Nephron (organoid): ENCODE results near the gene FLOT2.
A peak's percentile ranks its signal among the peaks of the same experiment; 100 is the strongest.
"Not testable (repeated sequence)": the region's sequence is repeated elsewhere in the genome, so short reads cannot be mapped to it uniquely, and the experiment has no call there.

Experiments
- H3K27ac Mint-ChIP-seq, 3 experiments: 2 replicates each; pipeline ENCODE4 v1.8.0; 2020; ENCODE audit warnings: mixed read lengths in 3 of 3, mild to moderate bottlenecking in 2 of 3, moderate library complexity in 1 of 3
- H3K27me3 Mint-ChIP-seq: 2 replicates; pipeline ENCODE4 v1.8.0; 2021; ENCODE audit warnings: low read depth, mild to moderate bottlenecking, moderate library complexity, mixed read lengths
- H3K36me3 Mint-ChIP-seq: 2 replicates; pipeline ENCODE4 v1.8.0; 2020; ENCODE audit warnings: low read depth, mixed read lengths
- H3K4me1 Mint-ChIP-seq: 2 replicates; pipeline ENCODE4 v1.8.0; 2020; ENCODE audit warnings: mixed read lengths
- H3K4me3 Mint-ChIP-seq, 3 experiments: 2 replicates each; pipeline ENCODE4 v1.8.0; 2020; ENCODE audit warnings: mild to moderate bottlenecking in 3 of 3, mixed read lengths in 3 of 3, moderate library complexity in 2 of 3
- H3K9me3 Mint-ChIP-seq: 2 replicates; pipeline ENCODE4 v1.8.0; 2020; ENCODE audit warnings: mixed read lengths
- TF ChIP-seq, protein P1 (sequence below), 3 experiments: fragments of 200-600 bp; sonication (generic); IDR thresholded peaks; one replicate each; pipeline ENCODE4 v1.5.0; 2021; ENCODE audit warnings: antibody characterized with exemption in 3 of 3; ENCODE audit not compliant: unreplicated experiment in 3 of 3

The FLOT2 gene

DNA sequence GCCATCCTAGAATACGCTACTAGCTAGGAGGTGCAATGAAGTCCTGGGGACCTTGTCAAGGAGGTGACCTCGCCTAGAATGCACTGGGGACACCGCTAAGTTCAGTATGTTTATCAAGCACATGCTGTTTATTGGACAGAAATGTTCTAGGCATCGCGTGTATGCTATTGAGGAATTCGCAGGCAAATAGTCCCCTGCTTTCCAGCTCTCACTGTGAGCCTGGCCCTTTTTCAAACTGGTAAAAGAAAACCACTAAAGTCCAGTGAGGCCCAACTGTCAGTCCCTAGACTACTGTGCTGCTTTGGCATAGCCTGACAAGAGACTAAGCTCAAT is 53.8 kb downstream of the FLOT2 start:
- Mint-ChIP-seq H3K36me3 (no peaks in the 10 kb centered on the region), H3K27ac (peak overlapping the region in 2 of 3 experiments; percentile 52 to 64), H3K4me3 (peak overlapping the region; percentile 53 to 76 (median 74)), H3K9me3 (no peaks in the 10 kb centered on the region), H3K27me3 (peaks cover 3% of the 10 kb centered on the region), H3K4me1 (peaks cover 9% of the 10 kb centered on the region)
- TF ChIP-seq, protein P1, sequence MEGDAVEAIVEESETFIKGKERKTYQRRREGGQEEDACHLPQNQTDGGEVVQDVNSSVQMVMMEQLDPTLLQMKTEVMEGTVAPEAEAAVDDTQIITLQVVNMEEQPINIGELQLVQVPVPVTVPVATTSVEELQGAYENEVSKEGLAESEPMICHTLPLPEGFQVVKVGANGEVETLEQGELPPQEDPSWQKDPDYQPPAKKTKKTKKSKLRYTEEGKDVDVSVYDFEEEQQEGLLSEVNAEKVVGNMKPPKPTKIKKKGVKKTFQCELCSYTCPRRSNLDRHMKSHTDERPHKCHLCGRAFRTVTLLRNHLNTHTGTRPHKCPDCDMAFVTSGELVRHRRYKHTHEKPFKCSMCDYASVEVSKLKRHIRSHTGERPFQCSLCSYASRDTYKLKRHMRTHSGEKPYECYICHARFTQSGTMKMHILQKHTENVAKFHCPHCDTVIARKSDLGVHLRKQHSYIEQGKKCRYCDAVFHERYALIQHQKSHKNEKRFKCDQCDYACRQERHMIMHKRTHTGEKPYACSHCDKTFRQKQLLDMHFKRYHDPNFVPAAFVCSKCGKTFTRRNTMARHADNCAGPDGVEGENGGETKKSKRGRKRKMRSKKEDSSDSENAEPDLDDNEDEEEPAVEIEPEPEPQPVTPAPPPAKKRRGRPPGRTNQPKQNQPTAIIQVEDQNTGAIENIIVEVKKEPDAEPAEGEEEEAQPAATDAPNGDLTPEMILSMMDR (IDR thresholded peaks at IDR 0.05; ENCODE audit: unreplicated experiment in 3 of 3): no peak

DNA sequence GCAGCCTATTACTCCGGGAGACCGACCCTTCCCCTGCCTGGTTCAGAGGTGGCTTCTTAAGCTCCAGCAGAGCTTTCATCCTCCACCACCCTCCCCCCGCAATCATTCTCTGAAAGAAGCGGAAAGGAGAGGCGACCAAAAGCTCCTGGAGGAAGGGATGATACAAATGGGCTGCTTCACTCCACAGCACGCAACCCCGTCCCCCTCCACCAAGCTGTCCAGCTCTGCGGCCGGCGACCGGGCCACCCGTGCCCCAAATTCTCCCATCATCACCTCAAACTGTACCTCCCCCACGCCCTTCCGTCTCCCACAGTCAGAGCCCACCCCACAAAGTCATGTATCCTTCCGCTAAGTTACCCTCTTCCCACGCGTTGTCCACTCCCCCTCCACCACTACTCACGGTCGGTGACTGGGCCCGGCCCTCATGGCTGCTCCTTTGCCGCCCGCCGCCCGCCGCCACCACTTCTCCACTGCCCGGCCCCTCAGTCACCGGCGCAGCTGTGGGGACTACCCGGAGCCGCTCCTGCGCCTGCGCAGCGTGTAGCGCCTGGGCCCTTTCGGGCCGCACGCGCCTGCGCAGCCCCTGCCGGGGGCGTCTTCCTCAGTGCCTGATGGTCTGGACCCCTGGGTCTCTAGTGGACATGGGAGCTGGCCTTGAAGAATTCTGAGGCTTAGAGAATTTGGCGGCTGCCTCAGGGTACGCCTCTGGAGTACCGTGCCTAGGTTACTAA is 55.1 kb downstream of the FLOT2 start, which contains the start of gene FAM222B:
FAM222B (minus strand) TSS at position 509 of the 731 bp plus-strand sequence. CDS start 76,123 bp downstream, outside the sequence.
- Mint-ChIP-seq H3K4me1 (peaks cover 9% of the 10 kb centered on the region), H3K36me3 (no peaks in the 10 kb centered on the region), H3K9me3 (no peaks in the 10 kb centered on the region), H3K4me3 (peak within 1 kb of the TSS; percentile 89 to 100 (median 94)), H3K27me3 (peaks cover 3% of the 10 kb centered on the region), H3K27ac (peak within 1 kb of the TSS; percentile 80 to 99 (median 95))
- TF ChIP-seq, protein P1 (IDR thresholded peaks at IDR 0.05; ENCODE audit: unreplicated experiment in 3 of 3): no peak

DNA sequence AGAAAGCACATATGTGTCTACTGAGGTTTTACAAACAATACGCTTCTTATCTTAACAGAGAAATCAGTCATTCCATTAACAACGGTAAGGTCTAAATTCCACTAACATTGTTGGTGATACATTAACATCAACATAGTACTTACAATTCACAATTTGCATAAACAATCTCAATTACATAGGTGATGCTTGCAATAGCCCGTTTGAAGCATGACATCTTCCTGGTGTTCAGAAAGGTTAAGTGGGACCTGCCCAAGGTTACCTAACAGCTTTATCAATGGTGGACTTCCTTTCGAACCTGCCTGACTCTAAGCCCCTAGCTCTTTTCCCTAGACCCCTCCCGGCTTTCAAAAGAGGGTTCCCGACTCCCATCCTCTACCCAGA is 55.6 kb downstream of the FLOT2 start:
- Mint-ChIP-seq H3K27me3 (peaks cover 3% of the 10 kb centered on the region), H3K27ac (peak overlapping the region; percentile 80 to 99 (median 95))
- TF ChIP-seq, protein P1 (IDR thresholded peaks at IDR 0.05; ENCODE audit: unreplicated experiment in 3 of 3): no peak

DNA sequence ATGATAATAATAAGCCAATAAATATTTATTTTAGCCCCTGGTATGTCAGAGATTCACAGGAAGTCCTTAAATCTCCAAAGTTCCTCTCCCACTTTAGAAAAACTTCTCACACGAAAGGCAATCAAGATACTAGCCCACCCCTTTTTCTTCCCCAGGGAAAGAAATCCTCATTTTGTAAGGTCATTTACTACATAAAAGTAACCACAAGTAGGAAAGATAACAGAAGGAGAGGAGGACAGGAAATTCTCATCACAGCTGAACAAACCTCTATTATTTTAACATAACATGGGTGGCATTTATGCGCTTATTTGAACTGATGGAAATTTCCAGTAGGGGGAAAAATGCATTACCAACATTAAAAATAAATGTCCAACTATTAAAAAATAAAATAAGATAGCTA is 58.3 kb downstream of the FLOT2 start:
- peak overlapping the region in 1 of 3 experiments; percentile 18 for H3K4me3 Mint-ChIP-seq
- TF ChIP-seq, protein P1 (IDR thresholded peaks at IDR 0.05; ENCODE audit: unreplicated experiment in 3 of 3): no peak

More for the DNA sequence above, 55.6 kb downstream of the FLOT2 start:
- peak overlapping the region; percentile 89 to 100 (median 94) for H3K4me3 Mint-ChIP-seq
- H3K4me1 Mint-ChIP-seq: peaks cover 9% of the 10 kb centered on the region
- H3K9me3 Mint-ChIP-seq: no peaks in the 10 kb centered on the region
- H3K36me3 Mint-ChIP-seq: no peaks in the 10 kb centered on the region

DNA sequence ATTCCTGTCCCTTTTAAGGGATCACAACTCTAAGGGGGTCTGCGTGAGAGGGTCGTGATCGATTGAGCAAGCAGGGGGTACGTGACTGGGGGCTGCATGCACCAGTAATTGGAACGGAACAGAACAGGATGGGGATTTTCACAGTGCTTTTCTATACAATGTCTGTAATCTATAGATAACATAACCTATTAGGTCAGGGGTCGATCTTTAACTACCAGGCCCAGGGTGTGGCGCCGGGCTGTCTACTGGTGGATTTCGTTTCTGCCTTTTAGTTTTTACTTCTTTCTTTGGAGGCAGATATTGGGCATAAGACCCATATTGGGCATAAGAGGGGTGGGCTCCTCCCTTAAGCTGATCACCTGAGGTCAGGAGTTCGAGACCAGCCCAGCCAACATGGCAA is 61.0 kb downstream of the FLOT2 start:
- not testable (repeated sequence) for H3K4me1 Mint-ChIP-seq, H3K27me3 Mint-ChIP-seq, H3K36me3 Mint-ChIP-seq, H3K27ac Mint-ChIP-seq, H3K9me3 Mint-ChIP-seq, H3K4me3 Mint-ChIP-seq

More for the DNA sequence above, 58.3 kb downstream of the FLOT2 start:
- H3K27me3 Mint-ChIP-seq: peaks cover 3% of the 10 kb centered on the region
- peaks cover 9% of the 10 kb centered on the region for H3K4me1 Mint-ChIP-seq
- H3K36me3 Mint-ChIP-seq: peaks cover 2% of the 10 kb centered on the region
- H3K27ac Mint-ChIP-seq: peak overlapping the region in 2 of 3 experiments; percentile 48 to 61
- no peaks in the 10 kb centered on the region for H3K9me3 Mint-ChIP-seq

DNA sequence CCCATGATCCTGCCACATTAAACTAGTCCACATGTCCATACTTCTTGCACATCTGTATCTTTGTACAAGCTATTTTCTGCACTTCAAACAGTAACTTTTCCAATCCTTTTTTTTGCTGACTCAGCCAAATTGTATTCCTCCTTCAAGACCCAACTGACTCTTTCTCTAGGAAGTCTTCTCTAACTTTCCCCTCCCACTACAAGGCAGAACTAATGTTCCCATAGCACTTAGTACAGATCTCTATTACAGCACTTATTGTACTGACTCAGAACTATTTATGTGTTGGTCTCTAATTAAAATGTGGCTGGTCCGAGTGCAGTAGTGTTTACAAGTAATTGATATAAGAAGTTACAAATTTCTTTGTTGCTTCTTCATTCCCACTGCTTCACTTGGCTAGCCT is 63.1 kb downstream of the FLOT2 start:
- Mint-ChIP-seq H3K27ac (no peak overlapping the region), H3K4me1 (no peaks in the 10 kb centered on the region), H3K27me3 (no peaks in the 10 kb centered on the region)

More for the DNA sequence above, 63.1 kb downstream of the FLOT2 start:
- TF ChIP-seq, protein P1 (IDR thresholded peaks at IDR 0.05; ENCODE audit: unreplicated experiment in 3 of 3): no peak
- no peaks in the 10 kb centered on the region for H3K9me3 Mint-ChIP-seq
- H3K36me3 Mint-ChIP-seq: peaks cover 19% of the 10 kb centered on the region
- H3K4me3 Mint-ChIP-seq: no peak overlapping the region
